ENCODE measurements around the gene VSTM2B.

Gene VSTM2B

DNA sequence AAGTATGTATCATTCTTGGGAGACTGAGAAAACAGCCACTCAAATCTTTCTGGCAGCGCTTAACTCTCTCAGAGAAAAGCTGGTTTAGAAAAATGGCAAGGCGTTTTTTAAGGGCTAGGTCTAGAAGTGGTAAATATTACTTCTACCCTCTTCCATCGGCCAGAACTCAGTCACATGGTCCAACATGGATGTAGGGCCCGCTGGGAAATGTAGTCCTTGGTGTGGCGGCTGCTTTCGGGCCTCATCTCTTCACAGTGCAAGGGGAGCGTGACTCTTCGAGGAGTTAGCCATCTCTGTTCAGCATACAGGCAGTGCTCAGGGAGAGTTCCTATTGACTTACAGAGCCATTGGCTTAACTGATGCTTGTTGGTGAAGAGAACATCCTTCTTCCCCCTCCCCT, 6.3 kb downstream of the VSTM2B start:
- peaks cover 30% of the 10 kb centered on the region for H3K4me1 ChIP-seq (ENCODE audit: control insufficient read depth, insufficient read depth, low read length)
- H3K4me3 ChIP-seq (ENCODE audit: low read length in 2 of 2): no peak overlapping the region
- no peaks in the 10 kb centered on the region for H3K9me3 ChIP-seq (ENCODE audit: control insufficient read depth in 2 of 2, low read length in 2 of 2)
- no peak overlapping the region for H3K9ac ChIP-seq (ENCODE audit: low read length in 2 of 2)
- peaks cover 42 to 55% of the 10 kb centered on the region in 2 donors for H3K27me3 ChIP-seq (ENCODE audit: control insufficient read depth in 1 of 2, insufficient read depth in 2 of 2, low read length in 2 of 2)
- H3K36me3 ChIP-seq (ENCODE audit: control insufficient read depth in 2 of 2, insufficient read depth in 2 of 2, low read length in 2 of 2): no peaks in the 10 kb centered on the region
- no peak overlapping the region for H3K27ac ChIP-seq (ENCODE audit: low read length)

- no peaks in the 10 kb centered on the region for H3K36me3 ChIP-seq (ENCODE audit: control insufficient read depth in 2 of 2, insufficient read depth in 2 of 2, low read length in 2 of 2)
- H3K9ac ChIP-seq (ENCODE audit: low read length in 2 of 2): no peak overlapping the region
- H3K9me3 ChIP-seq (ENCODE audit: control insufficient read depth in 2 of 2, low read length in 2 of 2): no peaks in the 10 kb centered on the region
- no peak overlapping the region for H3K4me3 ChIP-seq (ENCODE audit: low read length in 2 of 2)
- peaks cover 34 to 47% of the 10 kb centered on the region in 2 donors for H3K27me3 ChIP-seq (ENCODE audit: control insufficient read depth in 1 of 2, insufficient read depth in 2 of 2, low read length in 2 of 2)
- no peak overlapping the region for H3K27ac ChIP-seq (ENCODE audit: low read length)
- peaks cover 22% of the 10 kb centered on the region for H3K4me1 ChIP-seq (ENCODE audit: control insufficient read depth, insufficient read depth, low read length)
Observed at GRCh38 chr19:29532956-29533355, 7.2 kb downstream of the VSTM2B start.

DNA sequence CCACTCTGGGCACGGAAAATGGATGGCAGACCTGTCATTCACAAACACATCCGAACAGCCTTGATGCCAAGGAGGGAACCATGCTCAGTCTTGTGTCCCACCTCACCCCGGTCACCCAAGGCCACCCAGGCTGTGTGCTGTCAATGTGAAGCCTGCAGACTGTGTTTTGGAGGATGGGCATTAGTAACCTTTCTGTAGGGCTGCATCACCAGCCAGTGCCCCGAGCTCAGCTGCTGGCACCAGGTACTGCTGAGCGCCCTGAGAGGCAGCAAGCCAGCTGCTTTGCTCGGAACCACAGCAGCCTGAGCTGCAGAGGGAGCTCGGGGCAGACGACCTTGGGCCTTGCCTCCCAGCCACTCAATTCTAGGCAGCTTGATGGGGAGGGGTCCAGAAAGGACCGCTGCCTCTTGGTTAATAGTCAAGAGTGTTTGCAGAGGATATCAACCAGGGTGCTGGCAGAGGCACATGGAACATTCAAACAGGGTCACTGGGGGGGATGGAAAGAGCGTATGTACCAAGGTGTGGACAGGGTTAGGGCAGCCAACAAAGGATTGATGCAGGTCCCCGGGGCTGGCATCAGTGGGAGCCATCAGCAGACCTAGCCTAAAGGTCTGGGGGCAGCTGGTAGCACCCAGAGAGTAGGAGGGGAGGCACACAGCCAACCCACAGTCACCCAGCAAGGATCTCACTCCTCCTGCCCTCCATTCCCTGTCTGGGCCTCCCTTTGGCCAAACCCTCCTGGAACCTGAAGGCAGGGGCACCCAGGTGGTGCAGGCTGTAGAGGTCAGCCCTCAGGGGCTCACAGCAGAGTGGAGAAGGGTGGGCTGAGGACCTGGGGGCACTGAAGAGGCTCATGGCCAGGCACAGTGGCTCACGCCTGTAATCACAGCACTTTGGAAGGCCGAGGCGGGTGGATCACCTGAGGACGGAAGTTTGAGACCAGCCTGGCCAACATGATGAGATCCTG, 8.1 kb downstream of the VSTM2B start:
- Histone ChIP-seq H3K4me3 (ENCODE audit: low read length in 2 of 2) (no peak overlapping the region), H3K4me1 (ENCODE audit: control insufficient read depth, insufficient read depth, low read length) (peaks cover 12% of the 10 kb centered on the region), H3K27ac (ENCODE audit: low read length) (no peak overlapping the region), H3K9ac (ENCODE audit: low read length in 2 of 2) (no peak overlapping the region), H3K9me3 (ENCODE audit: control insufficient read depth in 2 of 2, low read length in 2 of 2) (peaks cover 0 to 2% of the 10 kb centered on the region in 2 donors), H3K27me3 (ENCODE audit: control insufficient read depth in 1 of 2, insufficient read depth in 2 of 2, low read length in 2 of 2) (peaks cover 25 to 45% of the 10 kb centered on the region in 2 donors), H3K36me3 (ENCODE audit: control insufficient read depth in 2 of 2, insufficient read depth in 2 of 2, low read length in 2 of 2) (no peaks in the 10 kb centered on the region)

- Histone ChIP-seq H3K9ac (ENCODE audit: low read length in 2 of 2) (no peak overlapping the region), H3K4me3 (ENCODE audit: low read length in 2 of 2) (no peak overlapping the region), H3K4me1 (ENCODE audit: control insufficient read depth, insufficient read depth, low read length) (peaks cover 2% of the 10 kb centered on the region), H3K36me3 (ENCODE audit: control insufficient read depth in 2 of 2, insufficient read depth in 2 of 2, low read length in 2 of 2) (no peaks in the 10 kb centered on the region), H3K27ac (ENCODE audit: low read length) (no peak overlapping the region), H3K27me3 (ENCODE audit: control insufficient read depth in 1 of 2, insufficient read depth in 2 of 2, low read length in 2 of 2) (peaks cover 16 to 43% of the 10 kb centered on the region in 2 donors), H3K9me3 (ENCODE audit: control insufficient read depth in 2 of 2, low read length in 2 of 2) (peaks cover 0 to 2% of the 10 kb centered on the region in 2 donors)
Observed at GRCh38 chr19:29535214-29535831, 9.5 kb downstream of the VSTM2B start.

- peaks cover 13 to 37% of the 10 kb centered on the region in 2 donors for H3K27me3 ChIP-seq (ENCODE audit: control insufficient read depth in 1 of 2, insufficient read depth in 2 of 2, low read length in 2 of 2)
- H3K27ac ChIP-seq (ENCODE audit: low read length): no peak overlapping the region
Observed at GRCh38 chr19:29535984-29536508, 10.3 kb downstream of the VSTM2B start.

DNA sequence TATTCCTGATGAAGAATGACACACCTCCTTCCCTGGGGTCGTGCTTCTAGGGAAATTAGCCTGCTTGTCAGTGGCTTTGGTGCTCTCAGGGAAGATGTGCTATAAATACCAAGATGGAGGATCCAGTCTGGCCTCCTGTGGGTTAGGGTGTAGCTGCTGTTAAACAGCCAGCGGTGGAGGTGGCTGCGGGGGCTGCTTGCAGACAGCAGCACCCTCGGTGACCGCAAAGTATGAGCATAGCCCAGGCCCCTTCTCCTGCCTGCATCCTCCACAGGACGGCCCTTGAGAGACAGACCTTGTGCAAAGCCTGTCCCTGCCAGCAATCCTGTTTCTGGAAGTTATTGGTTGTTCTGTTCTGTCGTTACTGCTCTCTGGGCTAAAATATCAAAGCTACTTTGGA, 11.4 kb downstream of the VSTM2B start:
- Histone ChIP-seq H3K4me3 (ENCODE audit: low read length in 2 of 2) (no peak overlapping the region), H3K27ac (ENCODE audit: low read length) (no peak overlapping the region), H3K36me3 (ENCODE audit: control insufficient read depth in 2 of 2, insufficient read depth in 2 of 2, low read length in 2 of 2) (no peaks in the 10 kb centered on the region), H3K4me1 (ENCODE audit: control insufficient read depth, insufficient read depth, low read length) (peaks cover 2% of the 10 kb centered on the region), H3K9ac (ENCODE audit: low read length in 2 of 2) (no peak overlapping the region), H3K9me3 (ENCODE audit: control insufficient read depth in 2 of 2, low read length in 2 of 2) (peaks cover 0 to 2% of the 10 kb centered on the region in 2 donors), H3K27me3 (ENCODE audit: control insufficient read depth in 1 of 2, insufficient read depth in 2 of 2, low read length in 2 of 2) (peaks cover 13 to 31% of the 10 kb centered on the region in 2 donors)

More at GRCh38 chr19:29535984-29536508, 10.3 kb downstream of the VSTM2B start:
- peaks cover 0 to 2% of the 10 kb centered on the region in 2 donors for H3K9me3 ChIP-seq (ENCODE audit: control insufficient read depth in 2 of 2, low read length in 2 of 2)
- peaks cover 2% of the 10 kb centered on the region for H3K4me1 ChIP-seq (ENCODE audit: control insufficient read depth, insufficient read depth, low read length)
- no peak overlapping the region for H3K4me3 ChIP-seq (ENCODE audit: low read length in 2 of 2)
- H3K36me3 ChIP-seq (ENCODE audit: control insufficient read depth in 2 of 2, insufficient read depth in 2 of 2, low read length in 2 of 2): no peaks in the 10 kb centered on the region
- no peak overlapping the region for H3K9ac ChIP-seq (ENCODE audit: low read length in 2 of 2)

DNA sequence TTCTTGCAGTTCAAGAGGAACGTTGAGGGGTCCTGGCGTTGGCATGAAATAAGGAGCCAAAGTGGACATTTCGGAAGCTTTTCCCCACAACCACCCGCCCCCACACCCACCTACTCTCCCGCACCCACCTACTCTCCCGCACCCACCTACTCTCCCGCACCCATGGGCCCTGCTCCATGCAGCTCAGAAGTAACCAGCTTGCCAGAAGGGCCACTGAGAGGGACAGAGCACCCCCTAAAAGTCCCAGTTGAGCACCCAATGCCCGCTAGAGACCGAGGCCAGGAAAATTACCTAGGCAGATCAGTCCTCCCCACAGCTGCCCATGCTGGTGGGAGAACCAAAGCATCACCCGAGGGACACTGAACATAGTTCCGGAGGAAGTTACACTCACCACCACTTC, 11.8 kb downstream of the VSTM2B start:
- Histone ChIP-seq H3K4me3 (ENCODE audit: low read length in 2 of 2) (no peak overlapping the region), H3K36me3 (ENCODE audit: control insufficient read depth in 2 of 2, insufficient read depth in 2 of 2, low read length in 2 of 2) (no peaks in the 10 kb centered on the region), H3K4me1 (ENCODE audit: control insufficient read depth, insufficient read depth, low read length) (peaks cover 2% of the 10 kb centered on the region), H3K9me3 (ENCODE audit: control insufficient read depth in 2 of 2, low read length in 2 of 2) (peaks cover 0 to 2% of the 10 kb centered on the region in 2 donors), H3K9ac (ENCODE audit: low read length in 2 of 2) (no peak overlapping the region), H3K27me3 (ENCODE audit: control insufficient read depth in 1 of 2, insufficient read depth in 2 of 2, low read length in 2 of 2) (peaks cover 13 to 29% of the 10 kb centered on the region in 2 donors), H3K27ac (ENCODE audit: low read length) (no peak overlapping the region)

GRCh38 chr19:29538146-29538545, 12.4 kb downstream of the VSTM2B start:
- Histone ChIP-seq H3K36me3 (ENCODE audit: control insufficient read depth in 2 of 2, insufficient read depth in 2 of 2, low read length in 2 of 2) (no peaks in the 10 kb centered on the region), H3K9me3 (ENCODE audit: control insufficient read depth in 2 of 2, low read length in 2 of 2) (peaks cover 0 to 2% of the 10 kb centered on the region in 2 donors), H3K9ac (ENCODE audit: low read length in 2 of 2) (no peak overlapping the region), H3K4me1 (ENCODE audit: control insufficient read depth, insufficient read depth, low read length) (no peaks in the 10 kb centered on the region), H3K27ac (ENCODE audit: low read length) (no peak overlapping the region), H3K27me3 (ENCODE audit: control insufficient read depth in 1 of 2, insufficient read depth in 2 of 2, low read length in 2 of 2) (peaks cover 11 to 24% of the 10 kb centered on the region in 2 donors), H3K4me3 (ENCODE audit: low read length in 2 of 2) (no peak overlapping the region)

GRCh38 chr19:29538651-29539050, 12.9 kb downstream of the VSTM2B start:
- H3K9ac ChIP-seq (ENCODE audit: low read length in 2 of 2): no peak overlapping the region
- H3K27ac ChIP-seq (ENCODE audit: low read length): no peak overlapping the region
- H3K36me3 ChIP-seq (ENCODE audit: control insufficient read depth in 2 of 2, insufficient read depth in 2 of 2, low read length in 2 of 2): no peaks in the 10 kb centered on the region
- peaks cover 11 to 20% of the 10 kb centered on the region in 2 donors for H3K27me3 ChIP-seq (ENCODE audit: control insufficient read depth in 1 of 2, insufficient read depth in 2 of 2, low read length in 2 of 2)
- H3K4me1 ChIP-seq (ENCODE audit: control insufficient read depth, insufficient read depth, low read length): no peaks in the 10 kb centered on the region
- peaks cover 0 to 2% of the 10 kb centered on the region in 2 donors for H3K9me3 ChIP-seq (ENCODE audit: control insufficient read depth in 2 of 2, low read length in 2 of 2)
- H3K4me3 ChIP-seq (ENCODE audit: low read length in 2 of 2): no peak overlapping the region

- H3K4me3 ChIP-seq (ENCODE audit: low read length in 2 of 2): no peak overlapping the region
- H3K4me1 ChIP-seq (ENCODE audit: control insufficient read depth, insufficient read depth, low read length): no peaks in the 10 kb centered on the region
- no peaks in the 10 kb centered on the region for H3K36me3 ChIP-seq (ENCODE audit: control insufficient read depth in 2 of 2, insufficient read depth in 2 of 2, low read length in 2 of 2)
- H3K9ac ChIP-seq (ENCODE audit: low read length in 2 of 2): no peak overlapping the region
- no peak overlapping the region for H3K27ac ChIP-seq (ENCODE audit: low read length)
- peaks cover 11 to 15% of the 10 kb centered on the region in 2 donors for H3K27me3 ChIP-seq (ENCODE audit: control insufficient read depth in 1 of 2, insufficient read depth in 2 of 2, low read length in 2 of 2)
- H3K9me3 ChIP-seq (ENCODE audit: control insufficient read depth in 2 of 2, low read length in 2 of 2): peaks cover 0 to 2% of the 10 kb centered on the region in 2 donors
Observed at GRCh38 chr19:29539131-29539530, 13.3 kb downstream of the VSTM2B start.

Measured in stomach smooth muscle (tissue), 2 donors.